DOHH2 (cell line): ENCODE measurements around the gene B3GALT6.

ENCODE experiments used
- CTCF ChIP-seq: fragments of 200-600 bp; sonication (generic); IDR thresholded peaks from one replicate; pipeline ENCODE4 v1.5.1; 2014; ENCODE audit warnings: antibody characterized with exemption, mild to moderate bottlenecking, low read depth, low read length; ENCODE audit not compliant: poor library complexity, severe bottlenecking
- EZH2phosphoT487 ChIP-seq: fragments of 200-600 bp; sonication (generic); IDR thresholded peaks from 2 replicates; pipeline ENCODE4 v1.6.1; 2017; ENCODE audit warnings: borderline replicate concordance, mild to moderate bottlenecking, antibody characterized with exemption, low read length, moderate library complexity, mixed read lengths

- TF ChIP-seq CTCF: no peak
- no peak for TF ChIP-seq EZH2phosphoT487
Measured at GRCh38 chr1:1200876-1201810, 30.9 kb upstream of the B3GALT6 start.
